Gastrocnemius medialis (tissue), 4 donors: ENCODE results near the gene ARMC3.

ENCODE experiments used
- CTCF ChIP-seq, 5 experiments: fragments of 450-650 bp in 3 of 5; fragments of 200-600 bp in 2 of 5; sonication (generic) in 2 of 5; IDR thresholded peaks in 4 of 5; conservative IDR thresholded peaks in 1 of 5; 1 replicate in 4 of 5; 2 replicates in 1 of 5; pipeline ENCODE4 v1.5.1; 2016 to 2019; ENCODE audit warnings: antibody characterized with exemption in 5 of 5, mild to moderate bottlenecking in 3 of 5, moderate library complexity in 3 of 5
- POLR2A ChIP-seq, 2 donors: fragments of 450-650 bp; IDR thresholded peaks; one replicate each; pipeline ENCODE4 v1.6.1; 2017; ENCODE audit warnings: antibody characterized with exemption in 2 of 2, mild to moderate bottlenecking in 2 of 2, moderate library complexity in 2 of 2

- no peak for TF ChIP-seq POLR2A (IDR thresholded peaks at IDR 0.05)
- TF ChIP-seq CTCF (IDR thresholded peaks at IDR 0.05 in 4 of 5, conservative IDR thresholded peaks at IDR 0.05 in 1 of 5), result no peak
These were observed 15.7 kb upstream of the ARMC3 start for GRCh38 chr10:22911889-22912762.
